PC-3 (cell line): ENCODE data around the gene ASCC3. TPM values are rescaled to one million over a fixed set of nuclear protein-coding genes. Genes with fewer than 3 reads are reported as not detected.

Experiments
- ATAC-seq: fragments of 200-7000 bp; cut with Tn5 transposase; 2 replicates; pipeline ENCODE4 v1.9.1; 2020; ENCODE audit warnings: mild to moderate bottlenecking, moderate library complexity
- BruUV-seq: library from RNA; stranded (reverse); fragments of 400-500 nt; replicated peaks from 2 replicates; lab custom pipeline; 2021; lab: Mats Ljungman, UMichigan
- CTCF ChIA-PET: fragments of 300-600 bp; sonication (Branson Sonifier 250); formaldehyde crosslinking; loops from one replicate; lab custom pipeline; 2022; ENCODE audit warnings: antibody characterized with exemption; lab: Charles Lee
- POLR2A ChIA-PET: fragments of 300-600 bp; sonication (Branson Sonifier 250); formaldehyde crosslinking; loops from one replicate; lab custom pipeline; 2022; ENCODE audit warnings: antibody characterized with exemption; ENCODE audit not compliant: unreplicated experiment; lab: Charles Lee
- DNase-seq: peaks from one replicate; pipeline ENCODE4 v3.0.0-alpha.2; 2015
- H2AFZ ChIP-seq: fragments of 300-600 bp; sonication (generic); 2 replicates; pipeline ENCODE4 v1.6.0; 2016; ENCODE audit warnings: antibody characterized with exemption, low read length
- H3F3A ChIP-seq: fragments of 300-600 bp; sonication (generic); one replicate; pipeline ENCODE4 v1.6.0; 2017; ENCODE audit warnings: antibody characterized with exemption, low read length, control low read depth, mild to moderate bottlenecking; ENCODE audit not compliant: unreplicated experiment
- H3K27ac ChIP-seq: fragments of 300-600 bp; sonication (generic); 2 replicates; pipeline ENCODE4 v1.5.1; 2016; ENCODE audit warnings: mild to moderate bottlenecking, low read length
- H3K27me3 ChIP-seq: fragments of 300-600 bp; sonication (generic); 2 replicates; pipeline ENCODE4 v1.6.1; 2016; ENCODE audit warnings: low read length, mixed read lengths
- H3K36me3 ChIP-seq: fragments of 300-600 bp; sonication (generic); 2 replicates; pipeline ENCODE4 v1.6.1; 2016; ENCODE audit warnings: low read depth, mixed run types, low read length, mixed read lengths
- H3K4me1 ChIP-seq: fragments of 300-600 bp; sonication (generic); 2 replicates; pipeline ENCODE4 v1.5.1; 2016; ENCODE audit warnings: low read length; ENCODE audit not compliant: insufficient read depth
- H3K4me2 ChIP-seq: fragments of 300-600 bp; sonication (generic); 2 replicates; pipeline ENCODE4 v1.6.0; 2016; ENCODE audit warnings: low read length
- H3K4me3 ChIP-seq: fragments of 300-600 bp; sonication (generic); 2 replicates; pipeline ENCODE4 v1.5.1; 2016; ENCODE audit warnings: mild to moderate bottlenecking, low read length, mixed read lengths
- H3K79me2 ChIP-seq: fragments of 300-600 bp; sonication (generic); 2 replicates; pipeline ENCODE4 v1.6.1; 2017; ENCODE audit warnings: low read length, mixed read lengths
- H3K9ac ChIP-seq: fragments of 300-600 bp; sonication (generic); 2 replicates; pipeline ENCODE4 v1.6.0; 2016; ENCODE audit warnings: mild to moderate bottlenecking, low read length
- H3K9me2 ChIP-seq: fragments of 300-600 bp; sonication (generic); replicated peaks from 2 replicates; pipeline ENCODE4 v1.6.1; 2016; ENCODE audit warnings: mixed run types, low read length, mixed read lengths
- H3K9me3 ChIP-seq: fragments of 300-600 bp; sonication (generic); 2 replicates; pipeline ENCODE4 v1.6.1; 2016; ENCODE audit warnings: low read length, mixed read lengths
- H4K20me1 ChIP-seq: fragments of 300-600 bp; sonication (generic); 2 replicates; pipeline ENCODE4 v1.6.1; 2016; ENCODE audit warnings: low read length, mixed read lengths
- EZH2 ChIP-seq: fragments of 300-600 bp; sonication (generic); IDR thresholded peaks from one replicate; pipeline ENCODE4 v1.6.1; 2017; ENCODE audit warnings: antibody characterized with exemption, mild to moderate bottlenecking, low read length; ENCODE audit not compliant: unreplicated experiment
- EZH2phosphoT487 ChIP-seq: fragments of 300-600 bp; sonication (generic); IDR thresholded peaks from 2 replicates; pipeline ENCODE4 v1.6.1; 2018; ENCODE audit warnings: mild to moderate bottlenecking, antibody characterized with exemption, low read length, borderline replicate concordance
- intact Hi-C: fragments of 100-400 bp; cut with micrococcal nuclease; formaldehyde crosslinking; loops from 2 replicates; pipeline ENCODE4 v1.9.0; 2023
- total RNA-seq: library from RNA; depleted of rRNA; stranded (reverse); fragments of >200 nt; gene quantifications from 2 replicates; pipeline ENCODE4 v1.2.3, GENCODE V29; 2014
- TF ChIP-seq, protein P1 (sequence below): fragments of 300-600 bp; sonication (generic); conservative IDR thresholded peaks from 2 replicates; pipeline ENCODE4 v1.5.1; 2017; ENCODE audit warnings: antibody characterized with exemption, low read depth, mild to moderate bottlenecking, low read length

Gene ASCC3
- total RNA-seq, 1 experiment from 2014 or later, result 27.7 TPM

DNA sequence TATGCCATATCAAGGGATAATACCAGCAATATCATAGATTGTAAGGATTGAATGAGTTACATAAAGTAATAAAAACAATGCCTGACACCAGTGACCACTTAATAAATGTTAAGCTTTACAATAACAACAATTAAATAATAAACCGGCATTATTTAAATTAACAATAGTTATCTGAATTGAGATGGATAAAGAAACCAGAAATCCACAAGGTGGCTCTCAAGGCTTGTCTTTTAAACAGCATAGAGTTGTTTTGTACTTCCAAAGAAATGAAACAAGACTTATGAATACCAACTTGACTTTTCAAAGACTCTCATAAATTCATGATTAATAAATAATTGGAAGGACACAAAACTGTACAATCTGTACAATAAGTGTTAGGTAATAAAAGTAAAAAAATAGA, 203.1 kb downstream of the ASCC3 start:
- intact Hi-C loops, result loop anchor here (5.0 kb wide), 3 partner anchors 44 to 714 kb away; partner anchors contain the start of gene GRIK2
- no TSS peak for BruUV-seq
- ChIA-PET POLR2A (no interaction called here), CTCF (no interaction called here)
- Histone ChIP-seq H3K9me2 (no peaks in the 10 kb centered on the region), H3K79me2 (no peaks in the 10 kb centered on the region), H3K27ac (no peak overlapping the region), H3K9ac (no peak overlapping the region), H3K27me3 (no peaks in the 10 kb centered on the region), H3K9me3 (no peaks in the 10 kb centered on the region), H4K20me1 (no peaks in the 10 kb centered on the region), H3K4me1 (no peaks in the 10 kb centered on the region), H3K4me2 (no peak overlapping the region), H2AFZ (no peak overlapping the region), H3K36me3 (no peaks in the 10 kb centered on the region), H3K4me3 (no peak overlapping the region), H3F3A (no peaks in the 10 kb centered on the region)
- DNase-seq (no peak), ATAC-seq (no peak)
- TF ChIP-seq, protein P1, sequence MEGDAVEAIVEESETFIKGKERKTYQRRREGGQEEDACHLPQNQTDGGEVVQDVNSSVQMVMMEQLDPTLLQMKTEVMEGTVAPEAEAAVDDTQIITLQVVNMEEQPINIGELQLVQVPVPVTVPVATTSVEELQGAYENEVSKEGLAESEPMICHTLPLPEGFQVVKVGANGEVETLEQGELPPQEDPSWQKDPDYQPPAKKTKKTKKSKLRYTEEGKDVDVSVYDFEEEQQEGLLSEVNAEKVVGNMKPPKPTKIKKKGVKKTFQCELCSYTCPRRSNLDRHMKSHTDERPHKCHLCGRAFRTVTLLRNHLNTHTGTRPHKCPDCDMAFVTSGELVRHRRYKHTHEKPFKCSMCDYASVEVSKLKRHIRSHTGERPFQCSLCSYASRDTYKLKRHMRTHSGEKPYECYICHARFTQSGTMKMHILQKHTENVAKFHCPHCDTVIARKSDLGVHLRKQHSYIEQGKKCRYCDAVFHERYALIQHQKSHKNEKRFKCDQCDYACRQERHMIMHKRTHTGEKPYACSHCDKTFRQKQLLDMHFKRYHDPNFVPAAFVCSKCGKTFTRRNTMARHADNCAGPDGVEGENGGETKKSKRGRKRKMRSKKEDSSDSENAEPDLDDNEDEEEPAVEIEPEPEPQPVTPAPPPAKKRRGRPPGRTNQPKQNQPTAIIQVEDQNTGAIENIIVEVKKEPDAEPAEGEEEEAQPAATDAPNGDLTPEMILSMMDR, result peak; percentile 40; the same call in 1 of the 2 replicates
- TF ChIP-seq EZH2phosphoT487 (no peak), EZH2 (no peak)

DNA sequence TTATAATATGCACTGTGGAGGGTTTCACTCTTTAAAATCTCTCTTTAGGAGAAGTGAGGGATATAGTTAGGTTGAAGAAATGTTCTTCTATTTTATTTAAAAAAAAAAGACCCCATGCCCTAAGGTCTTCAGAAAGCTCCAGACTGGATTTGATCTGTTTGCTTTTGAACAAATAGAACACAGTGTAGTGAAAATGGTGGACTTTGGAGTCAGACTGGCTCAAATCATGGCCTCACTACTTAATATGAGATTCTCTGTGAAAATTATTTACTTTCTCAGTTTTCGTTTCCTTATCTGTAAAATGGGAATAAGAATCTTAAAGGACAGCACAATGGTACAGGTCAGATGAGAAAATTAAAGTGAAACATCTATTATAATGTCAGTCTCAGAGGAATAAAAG, 203.9 kb downstream of the ASCC3 start:
- H3K4me1 ChIP-seq, result no peaks in the 10 kb centered on the region
- no peaks in the 10 kb centered on the region for H4K20me1 ChIP-seq
- no peaks in the 10 kb centered on the region for H3K27me3 ChIP-seq
- DNase-seq, result no peak
- H3K9me2 ChIP-seq, result no peaks in the 10 kb centered on the region
- CTCF ChIA-PET, result no interaction called here
- no peaks in the 10 kb centered on the region for H3K9me3 ChIP-seq
- H3K36me3 ChIP-seq, result no peaks in the 10 kb centered on the region
- TF ChIP-seq EZH2, result no peak
- ATAC-seq, result no peak
- no peaks in the 10 kb centered on the region for H3K79me2 ChIP-seq
- H2AFZ ChIP-seq, result no peak overlapping the region
- no peak overlapping the region for H3K27ac ChIP-seq
- intact Hi-C loops, result loop anchor here (5.0 kb wide), 3 partner anchors 45 to 715 kb away; partner anchors contain the start of gene GRIK2
- H3F3A ChIP-seq, result no peaks in the 10 kb centered on the region
- no peak overlapping the region for H3K4me3 ChIP-seq
- BruUV-seq, result no TSS peak
- no peak overlapping the region for H3K4me2 ChIP-seq
- no peak overlapping the region for H3K9ac ChIP-seq
- POLR2A ChIA-PET, result no interaction called here

DNA sequence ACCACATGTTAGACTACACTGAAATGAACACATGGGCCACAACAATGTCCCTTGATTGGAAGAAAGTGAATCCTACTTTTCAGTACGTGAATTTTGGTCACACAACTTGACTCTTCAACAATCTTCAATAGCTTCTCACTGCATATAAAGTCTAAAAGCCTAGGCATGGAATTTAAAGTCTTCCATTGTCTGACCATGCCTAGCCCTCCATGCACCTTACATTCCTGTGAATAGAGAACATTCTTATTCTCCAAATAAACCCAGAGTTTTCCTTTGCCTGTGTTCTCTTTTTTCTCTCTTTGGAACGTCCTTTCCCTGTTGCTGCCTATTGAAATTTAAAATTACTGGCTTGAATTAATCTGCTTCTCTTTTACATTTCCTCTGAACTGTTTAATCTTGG, 207.5 kb downstream of the ASCC3 start:
- no peaks in the 10 kb centered on the region for H3K79me2 ChIP-seq
- intact Hi-C loops, result no loop called here
- no peak for ATAC-seq
- no peaks in the 10 kb centered on the region for H3K4me1 ChIP-seq
- no peak overlapping the region for H3K27ac ChIP-seq
- H3F3A ChIP-seq, result no peaks in the 10 kb centered on the region
- H3K4me3 ChIP-seq, result no peak overlapping the region
- CTCF ChIA-PET, result no interaction called here
- TF ChIP-seq, protein P1, result no peak
- H3K9ac ChIP-seq, result no peak overlapping the region
- BruUV-seq, result no TSS peak
- POLR2A ChIA-PET, result no interaction called here
- no peak overlapping the region for H3K4me2 ChIP-seq
- H3K9me3 ChIP-seq, result no peaks in the 10 kb centered on the region
- H3K36me3 ChIP-seq, result no peaks in the 10 kb centered on the region
- no peaks in the 10 kb centered on the region for H4K20me1 ChIP-seq
- no peaks in the 10 kb centered on the region for H3K27me3 ChIP-seq
- no peak overlapping the region for H2AFZ ChIP-seq
- H3K9me2 ChIP-seq, result no peaks in the 10 kb centered on the region
- DNase-seq, result no peak
